ENCODE measurements around the gene GNPAT.

DNA sequence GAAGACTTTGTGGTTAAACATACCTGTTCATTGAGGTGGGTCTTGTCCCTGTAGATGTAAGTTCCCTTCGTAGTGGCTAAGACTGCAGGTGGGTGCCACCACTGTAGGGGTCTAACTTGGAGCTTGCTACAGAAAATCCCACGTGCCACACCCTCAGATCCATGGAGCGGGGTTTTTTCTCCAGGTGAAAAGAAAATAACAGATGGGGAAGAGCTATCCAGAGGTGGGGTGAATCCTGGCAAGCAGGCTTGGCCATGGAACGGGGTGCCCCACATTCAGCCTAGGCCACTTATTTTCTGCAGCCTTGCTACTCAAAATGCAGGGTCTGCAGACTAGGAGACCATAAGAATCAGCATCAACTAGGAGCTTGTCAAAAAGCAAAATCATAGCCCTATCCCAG is 72.6 kb downstream of the GNPAT start:
- TF ChIP-seq TAF1 (IDR thresholded peaks at IDR 0.05; ENCODE audit: borderline replicate concordance, low read depth, low read length) (no peak), POLR2AphosphoS5 (IDR thresholded peaks at IDR 0.05; ENCODE audit: low read depth, low read length) (no peak)
